GM18519 (cell line): ENCODE data around the gene CUL1.
A peak's percentile ranks its signal among the peaks of the same experiment; 100 is the strongest.

ENCODE experiments used
- ATAC-seq: cut with Tn5 transposase; IDR thresholded peaks from one replicate; pipeline ENCODE4 v1.9.1; 2021; ENCODE audit warnings: mild to moderate bottlenecking, moderate library complexity; ENCODE audit not compliant: unreplicated experiment, low FRiP score

Gene CUL1

DNA sequence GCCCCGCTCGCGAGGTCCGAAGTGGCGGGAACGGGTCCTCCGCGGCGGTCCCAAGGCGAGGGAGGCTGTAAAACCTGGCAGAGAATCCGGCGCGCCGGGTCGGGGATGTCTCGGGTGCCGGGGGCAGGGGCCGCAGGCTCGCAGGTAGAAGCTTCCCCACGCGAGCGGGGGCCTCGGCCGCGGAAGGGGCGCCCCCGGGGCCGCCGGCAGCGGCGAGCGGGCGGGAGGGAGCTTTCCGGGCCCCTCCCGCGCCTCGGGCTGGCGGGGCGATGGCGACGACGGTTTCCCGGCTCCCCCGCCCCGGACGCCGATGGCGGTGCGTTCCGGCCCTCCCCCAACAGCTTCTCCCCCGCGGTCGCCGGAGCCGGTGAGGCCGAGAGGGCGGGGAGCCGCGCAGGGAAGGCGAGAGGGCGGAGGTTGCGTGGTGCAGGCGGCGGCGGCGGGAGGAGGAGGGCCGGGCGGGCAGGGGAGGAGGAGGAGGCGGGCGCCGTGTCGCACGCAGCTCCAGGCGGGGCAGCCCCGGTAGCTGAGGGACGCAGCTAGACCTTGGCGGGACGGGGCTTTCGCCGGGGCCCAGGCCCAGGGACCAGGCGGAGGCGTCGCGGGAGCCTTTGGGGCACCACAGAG is at the start of gene CUL1:
Gene CUL1 (plus strand): TSS at position 507 of the 627 bp plus-strand sequence. CDS start 31,220 bp downstream, outside the sequence.
- peak; percentile 41 for ATAC-seq

DNA sequence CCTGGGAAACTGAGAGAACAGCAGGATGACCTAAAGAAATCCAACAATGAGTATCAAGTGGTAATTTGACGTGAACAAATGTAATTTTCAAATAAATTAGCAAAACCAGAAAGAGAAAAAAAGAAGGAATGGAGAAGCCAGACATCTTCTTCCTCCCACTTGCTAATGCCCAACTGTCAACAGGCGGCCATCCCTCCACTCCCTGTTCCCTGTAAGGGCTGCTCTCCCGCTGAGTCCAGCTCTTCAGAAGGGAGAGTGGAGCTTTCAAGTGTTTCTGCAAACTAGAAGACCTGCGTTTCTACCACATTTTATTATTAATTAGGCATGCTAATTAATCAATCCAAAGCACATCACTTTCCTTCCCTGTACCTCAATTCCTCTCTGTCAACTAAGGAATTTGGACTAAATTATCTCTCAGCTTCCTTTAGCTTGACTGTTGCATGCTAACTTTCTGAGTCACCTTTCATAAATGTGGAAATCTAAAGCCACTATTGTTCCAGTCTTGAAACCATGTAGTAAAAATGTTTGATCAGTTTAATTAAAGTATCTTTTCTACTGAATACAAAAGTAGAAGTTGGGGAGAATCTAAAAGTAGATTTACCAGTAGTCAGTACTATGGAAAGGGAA is 48.4 kb upstream of the CUL1 start:
- no peak for ATAC-seq

DNA sequence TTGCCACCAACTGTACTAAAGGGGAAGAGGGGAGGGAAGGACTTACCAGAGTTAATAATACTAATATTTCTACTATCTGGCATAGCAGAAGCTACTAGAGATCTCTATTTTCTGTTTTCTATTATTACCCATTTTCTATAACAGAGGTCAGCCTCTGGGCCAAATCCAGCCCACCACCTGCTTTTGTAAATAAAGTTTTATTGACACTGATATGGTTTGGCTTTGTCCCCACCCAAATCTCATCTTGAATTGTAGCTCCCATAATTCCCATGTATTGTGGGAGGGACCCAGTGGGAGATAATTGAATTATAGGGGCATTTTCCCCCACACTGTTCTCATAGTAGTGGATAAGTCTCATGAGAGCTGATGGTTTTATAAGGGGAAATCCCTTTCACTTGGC is 45.9 kb upstream of the CUL1 start:
- no peak for ATAC-seq

DNA sequence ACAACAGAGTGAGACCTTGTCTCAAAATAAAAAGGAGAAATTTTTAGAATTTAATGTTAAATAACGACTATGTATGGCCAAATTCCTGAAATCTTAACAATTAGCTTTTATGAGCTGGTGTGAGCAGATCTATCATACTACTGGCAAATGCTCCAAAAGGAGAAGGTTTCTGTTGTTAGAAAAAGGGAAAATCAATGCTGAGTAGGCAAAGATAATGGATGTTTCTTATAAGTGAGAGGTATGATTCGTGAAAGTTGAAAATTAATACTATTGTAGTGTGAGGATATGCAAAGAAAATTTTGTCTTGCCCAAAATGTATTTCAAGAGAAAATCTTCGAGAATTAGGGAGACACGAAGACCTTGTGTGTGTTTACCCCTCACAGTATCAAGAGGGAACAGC is 40.8 kb upstream of the CUL1 start:
- ATAC-seq: no peak

DNA sequence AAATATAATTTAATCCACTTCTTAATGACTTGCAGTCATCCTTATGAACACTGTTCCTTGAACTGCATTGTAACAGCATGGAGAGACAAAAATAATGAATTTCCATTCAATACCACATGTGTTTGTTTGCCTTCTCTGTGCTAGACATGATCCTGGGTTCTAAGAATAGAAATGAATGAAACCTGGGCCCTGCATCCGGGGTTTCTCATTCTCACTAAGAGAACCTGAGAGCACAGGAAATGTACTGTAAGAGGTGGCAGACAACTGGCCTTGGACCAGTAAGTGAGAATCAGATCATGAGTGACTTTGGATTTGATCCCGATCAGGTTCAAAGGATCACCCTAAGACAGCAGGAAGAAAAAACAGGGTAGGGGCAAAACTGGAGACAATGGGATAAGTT is 37.2 kb upstream of the CUL1 start:
- ATAC-seq: no peak

DNA sequence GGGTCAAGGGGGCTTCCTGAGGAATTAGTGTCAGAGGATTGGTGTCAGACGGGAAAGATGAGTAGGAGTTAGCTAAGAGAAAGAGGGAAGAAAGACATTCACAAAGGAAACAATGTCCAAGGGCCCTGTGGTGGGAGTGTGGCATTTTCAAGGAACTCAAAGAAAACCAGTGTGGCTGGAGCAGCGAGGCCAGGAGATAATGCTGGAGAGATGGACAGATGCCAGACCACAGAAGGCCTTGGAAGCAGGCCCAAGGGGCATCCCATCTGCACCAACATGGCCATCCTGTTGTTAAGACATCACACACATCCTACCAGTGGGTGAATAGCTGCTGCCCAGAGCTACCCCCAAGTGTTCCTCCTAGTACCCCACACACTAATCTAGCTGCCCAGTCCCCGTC is 36.1 kb upstream of the CUL1 start:
- ATAC-seq: no peak

DNA sequence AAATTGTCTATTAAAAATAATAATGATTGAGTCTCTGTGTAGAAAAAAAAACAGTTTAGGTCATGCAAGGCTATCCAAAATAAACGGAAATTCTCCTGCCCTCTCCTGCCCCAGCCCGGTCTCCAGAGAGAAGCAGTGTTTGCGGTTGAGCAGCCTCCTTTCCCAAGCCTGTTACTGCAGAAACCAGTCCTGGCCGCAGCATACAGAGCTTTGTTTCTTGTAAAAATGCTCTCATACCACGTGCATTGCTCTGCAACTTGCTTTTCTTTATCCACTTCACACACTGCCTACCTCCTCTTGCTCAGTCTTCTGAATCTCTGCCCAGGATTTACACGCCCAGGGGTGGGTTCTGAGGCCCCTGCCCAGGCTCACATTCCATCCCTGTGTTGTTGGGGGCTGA is 34.4 kb upstream of the CUL1 start:
- no peak for ATAC-seq

DNA sequence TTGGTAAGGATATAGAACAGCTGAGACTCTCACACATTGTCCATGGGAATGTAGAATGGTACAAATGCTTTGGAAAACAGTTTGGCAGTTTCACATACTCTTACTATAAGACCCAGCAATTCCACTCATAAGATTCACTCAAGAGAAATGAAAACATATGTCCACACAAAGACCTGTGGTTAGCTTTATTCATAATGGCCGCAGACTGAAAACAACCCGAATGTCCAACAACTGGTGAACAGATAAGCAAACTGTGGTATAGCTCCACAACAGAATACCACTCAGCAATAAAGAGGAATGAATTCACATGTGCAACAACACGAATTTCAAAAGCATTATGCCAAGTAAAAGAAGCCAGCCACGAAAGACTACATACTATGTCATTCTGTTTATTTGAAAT is 33.5 kb upstream of the CUL1 start:
- ATAC-seq: no peak

DNA sequence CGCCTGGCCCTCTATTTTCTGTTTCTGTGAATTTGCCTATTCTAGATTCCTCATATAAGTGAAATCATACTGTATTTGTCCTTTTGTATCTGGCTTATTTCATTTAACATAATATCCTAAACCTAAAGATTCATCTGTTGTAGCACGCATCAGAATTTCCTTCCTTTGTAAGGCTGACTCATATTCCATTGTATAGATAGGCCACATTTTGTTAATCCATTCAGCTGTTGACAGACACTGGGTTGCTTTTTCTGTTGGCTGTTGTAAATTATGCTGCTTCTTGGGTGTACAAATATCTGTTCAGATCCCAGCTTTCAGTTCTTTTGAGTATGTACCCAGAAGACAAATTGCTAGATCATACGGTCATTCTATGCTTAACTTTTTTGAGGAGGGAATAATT is 28.8 kb upstream of the CUL1 start:
- no peak for ATAC-seq

DNA sequence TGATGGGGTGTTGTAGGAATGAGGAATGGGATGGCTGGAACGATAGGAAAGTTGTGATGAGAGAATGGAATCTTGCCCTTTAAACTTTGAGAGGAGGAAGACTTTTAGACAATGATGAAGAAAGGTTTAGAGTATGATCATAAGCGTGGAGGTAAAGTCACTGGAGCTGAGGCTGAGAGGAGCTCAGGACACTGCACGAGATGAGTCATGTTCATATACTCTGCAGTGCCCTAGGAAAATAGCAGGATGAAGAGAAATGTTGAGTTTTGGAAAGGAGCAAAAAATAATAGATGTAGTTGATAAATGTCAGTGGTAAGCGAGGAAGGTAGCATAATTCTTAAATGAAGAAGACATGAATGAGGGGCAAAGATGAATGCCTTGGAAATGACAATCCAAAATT is 28.3 kb upstream of the CUL1 start:
- no peak for ATAC-seq

DNA sequence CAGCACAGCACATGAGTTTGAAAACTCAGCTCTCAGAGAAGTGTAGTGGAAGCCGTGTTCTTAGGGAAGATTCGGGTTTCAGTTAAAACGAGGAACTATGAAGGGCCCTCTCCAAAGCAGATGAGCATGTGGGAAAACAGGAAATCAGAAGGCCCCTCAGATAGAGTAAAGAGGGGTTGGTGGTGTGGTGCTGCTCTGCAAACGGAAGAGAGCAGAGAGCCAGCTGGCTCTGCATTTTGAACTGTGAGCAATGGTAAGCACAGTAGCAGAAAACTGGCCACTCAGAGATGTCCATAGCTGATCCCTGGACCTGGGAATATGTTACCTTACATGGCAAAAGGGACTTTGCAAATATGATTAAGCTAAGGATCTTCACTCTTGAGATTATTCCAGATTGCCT is 27.9 kb upstream of the CUL1 start:
- no peak for ATAC-seq

DNA sequence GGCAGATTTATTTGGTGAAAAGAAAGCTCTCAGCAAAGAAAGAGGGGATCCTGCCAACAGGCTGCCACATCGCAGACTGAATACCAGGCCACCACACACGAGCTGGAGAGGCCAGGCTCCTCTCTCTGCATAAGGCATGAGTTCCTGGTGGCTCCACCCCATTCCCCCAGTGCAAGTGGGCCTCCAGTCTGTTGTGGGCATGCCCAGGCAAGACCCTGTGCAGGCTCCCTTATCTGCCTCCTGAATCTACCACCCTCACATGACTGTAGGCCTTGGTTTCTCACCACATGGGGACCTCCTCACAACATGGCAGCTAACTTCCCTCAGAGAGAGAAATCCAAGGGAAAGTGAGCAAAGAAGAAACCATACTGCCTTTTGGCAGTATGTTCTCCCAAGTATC is 26.7 kb upstream of the CUL1 start:
- ATAC-seq: no peak

DNA sequence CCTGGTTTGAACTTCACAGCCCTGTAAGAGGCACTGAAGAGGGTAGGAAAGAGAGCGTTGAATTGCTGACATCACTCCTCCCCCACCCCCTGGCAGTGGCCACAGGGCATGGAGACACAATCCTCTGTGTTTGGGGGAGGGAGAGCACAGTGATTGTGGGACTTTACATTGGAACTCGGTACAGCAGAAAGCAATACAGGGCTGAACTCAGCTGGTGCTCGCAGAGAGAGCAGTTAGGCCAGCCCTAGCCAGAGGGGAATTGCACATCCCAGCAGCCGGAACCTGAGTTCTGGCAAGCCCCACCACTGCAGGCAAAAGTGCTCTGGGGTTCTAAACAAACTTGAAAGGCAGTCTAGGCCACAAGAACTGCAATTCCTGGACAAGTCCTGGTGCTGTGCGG is 24.0 kb upstream of the CUL1 start:
- no peak for ATAC-seq

DNA sequence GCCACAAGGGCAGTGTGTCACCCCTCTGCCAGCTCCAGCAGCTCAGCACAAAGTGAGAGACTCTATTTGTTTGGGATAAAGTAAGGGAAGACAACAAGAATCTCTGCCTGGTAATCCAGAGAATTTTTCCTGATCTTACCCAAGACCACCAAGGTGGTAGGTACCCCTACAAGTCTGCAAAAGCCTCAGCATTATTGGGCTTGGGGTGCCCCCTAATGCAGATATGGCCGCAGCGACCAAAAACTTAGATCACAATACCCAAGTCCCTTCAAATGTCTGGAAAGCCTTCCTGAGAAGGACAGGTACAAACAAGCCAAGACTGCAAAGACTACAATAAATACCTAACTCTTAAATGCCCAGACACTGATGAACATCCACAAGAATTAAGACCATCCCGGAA is 22.4 kb upstream of the CUL1 start:
- ATAC-seq: no peak

DNA sequence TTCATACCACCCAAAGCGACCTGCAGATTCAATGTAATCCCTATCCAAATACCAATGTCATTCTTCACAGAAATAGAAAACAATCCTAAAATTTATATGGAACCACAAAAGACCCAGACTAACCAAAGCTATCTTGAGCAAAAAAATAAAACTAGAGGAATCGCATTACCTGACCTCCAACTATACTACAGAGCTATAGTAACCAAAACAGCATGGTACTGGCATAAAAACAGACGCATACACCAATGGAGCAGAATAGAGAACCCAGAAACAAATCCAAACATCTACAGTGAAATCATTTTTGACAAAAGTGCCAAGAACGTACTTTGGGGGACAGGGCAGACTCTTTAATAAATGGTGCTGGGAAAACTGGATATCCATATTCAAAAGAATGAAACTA is 16.9 kb upstream of the CUL1 start:
- ATAC-seq: no peak

DNA sequence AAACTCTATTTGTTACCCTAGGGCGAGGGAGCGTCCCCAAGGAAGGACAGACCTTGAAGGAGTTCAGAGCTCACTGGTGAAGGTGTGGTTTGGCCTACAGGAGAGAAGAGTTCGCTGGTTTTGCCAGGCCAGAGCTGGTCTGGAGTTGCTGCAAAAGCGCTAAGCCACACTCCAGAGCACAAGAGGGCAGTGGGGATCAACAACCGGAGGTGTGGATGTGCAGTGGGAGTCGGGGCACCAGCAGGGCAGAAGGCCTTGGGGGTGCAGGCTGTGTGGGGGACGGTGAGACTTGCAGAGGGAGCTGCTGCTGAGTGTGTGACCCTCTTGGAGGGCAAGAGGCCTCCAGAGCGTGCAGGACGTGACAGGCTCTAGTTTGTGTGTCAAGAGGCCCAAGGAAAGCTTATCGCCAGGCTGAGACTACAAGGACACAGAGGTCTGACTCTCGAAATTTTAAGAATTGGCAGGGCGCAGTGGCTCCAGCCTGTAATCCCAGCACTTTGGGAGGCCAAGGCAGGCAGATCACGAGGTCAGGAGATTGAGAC is 14.3 kb upstream of the CUL1 start:
- ATAC-seq: no peak

DNA sequence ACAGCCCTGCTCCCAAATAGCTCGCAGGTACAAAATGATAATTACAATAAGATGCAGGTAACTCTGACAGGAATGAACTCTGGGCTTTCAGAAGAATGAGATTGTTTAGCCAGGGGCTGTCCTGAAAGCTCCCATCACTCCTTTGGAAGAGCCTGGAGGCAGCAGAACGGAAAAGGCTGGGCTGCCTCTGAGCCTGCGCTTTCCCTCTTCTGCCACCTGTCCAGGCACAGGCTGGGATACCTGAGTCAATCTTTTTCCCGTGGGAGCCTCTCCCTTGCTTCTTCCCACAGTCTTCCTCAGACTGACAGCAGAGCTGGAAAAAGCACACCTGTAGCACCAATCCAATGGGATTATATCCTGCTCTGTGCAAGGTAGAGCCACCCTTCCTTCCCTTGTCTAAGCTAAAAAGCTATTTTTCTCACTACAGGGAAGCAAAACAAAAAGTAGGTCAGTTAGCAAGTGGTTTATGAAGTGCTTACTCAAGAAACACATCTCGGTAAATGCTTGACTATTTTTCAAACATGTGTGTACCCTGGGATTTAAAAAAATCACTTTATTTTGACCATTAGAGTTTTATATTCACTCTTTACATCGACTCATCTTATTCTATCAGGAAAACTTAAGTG is 12.3 kb upstream of the CUL1 start:
- no peak for ATAC-seq

DNA sequence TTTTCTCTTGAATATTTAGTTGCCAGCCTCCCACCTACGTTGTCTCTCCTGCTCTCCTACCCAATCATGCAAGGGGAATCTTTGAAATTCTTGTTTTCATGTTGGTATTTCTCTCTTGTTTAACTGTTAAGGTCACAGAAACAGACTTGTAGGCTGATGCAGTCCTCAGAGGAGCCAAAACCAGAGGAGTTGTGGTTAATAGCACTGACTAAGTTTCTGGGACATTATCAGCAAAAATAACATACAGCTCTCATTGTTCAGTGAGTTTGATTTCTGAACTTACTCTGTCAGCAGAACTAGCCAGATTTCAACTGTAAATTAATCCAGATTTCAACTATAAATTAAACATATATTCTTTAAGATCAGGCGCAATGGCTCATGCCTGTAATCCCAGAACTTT is 11.1 kb upstream of the CUL1 start:
- ATAC-seq: no peak

DNA sequence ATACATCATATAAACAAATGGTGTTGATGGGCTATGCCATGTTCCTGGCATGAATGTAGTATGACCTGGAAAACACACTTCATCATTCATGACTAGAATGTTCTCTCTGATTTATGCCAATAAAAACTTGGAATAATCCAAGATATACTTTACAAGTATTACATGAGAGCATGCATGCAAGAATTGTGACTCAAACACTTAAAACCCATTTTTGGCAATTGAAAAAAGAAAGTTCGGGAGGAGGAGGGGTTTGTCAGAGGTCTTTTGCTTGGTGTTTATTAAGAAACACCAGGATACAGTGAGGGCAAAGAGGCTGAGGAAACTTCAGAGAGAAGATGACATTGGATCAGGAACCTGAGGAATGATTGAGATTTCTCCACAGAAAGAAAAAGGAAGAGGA is 10.2 kb upstream of the CUL1 start:
- no peak for ATAC-seq

DNA sequence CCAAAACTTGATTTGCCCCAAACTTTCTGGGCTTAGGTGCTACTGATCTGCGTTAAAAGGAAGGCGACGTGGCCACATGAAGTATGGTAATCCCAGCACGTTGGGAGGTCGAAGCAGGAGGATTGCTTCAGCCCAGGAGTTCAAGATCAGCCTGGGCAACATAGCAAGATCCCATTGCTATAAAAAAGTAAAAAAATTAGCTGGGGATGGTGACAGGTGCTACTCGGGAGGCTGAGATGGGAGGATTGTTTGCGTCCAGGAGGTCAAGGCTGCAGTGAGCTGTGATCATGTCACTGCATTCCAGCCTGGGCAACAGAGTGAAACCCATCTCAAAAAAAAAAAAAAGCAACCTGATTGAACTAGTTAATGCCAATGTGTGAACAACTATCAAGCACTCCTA is 5.1 kb upstream of the CUL1 start:
- no peak for ATAC-seq

DNA sequence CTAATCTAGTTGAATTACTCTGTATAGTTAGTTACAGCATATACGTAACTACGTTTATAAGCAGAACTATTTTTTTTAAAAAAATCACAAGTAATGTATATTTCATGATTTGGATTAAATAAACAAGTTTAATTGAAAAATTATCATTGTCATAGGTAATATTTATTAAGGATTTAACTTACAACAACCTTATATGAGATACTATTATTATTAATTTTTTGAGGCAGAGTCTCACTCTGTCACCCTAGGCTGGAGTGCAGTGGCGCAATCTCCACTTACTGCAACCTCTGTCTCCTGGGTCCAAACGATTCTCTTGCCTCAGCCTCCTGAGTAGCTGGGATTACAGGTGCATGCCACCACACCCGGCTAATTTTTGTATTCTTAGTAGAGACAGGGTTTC is 4.1 kb upstream of the CUL1 start:
- ATAC-seq: no peak

DNA sequence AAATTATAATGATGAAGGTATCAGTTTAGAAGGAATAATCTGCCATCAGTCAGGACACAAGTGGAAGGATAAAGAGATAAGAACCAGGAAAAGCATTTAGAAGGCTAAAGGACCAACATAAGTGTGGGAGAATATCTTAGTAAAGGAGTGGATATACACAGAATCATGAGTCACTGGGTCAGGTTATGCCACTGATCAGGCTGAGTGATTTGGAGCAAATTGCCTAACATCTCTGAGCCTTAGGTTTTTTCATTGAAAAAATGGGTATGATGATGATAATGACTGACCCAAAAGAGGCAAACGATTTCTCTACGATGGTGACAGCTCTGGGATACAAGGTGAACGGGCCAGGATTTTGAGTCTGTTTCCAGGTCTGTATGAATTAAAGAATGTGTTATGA is 2.8 kb upstream of the CUL1 start:
- ATAC-seq: no peak
